ENCODE measurements around the gene IL2RA. TPM values are rescaled to one million over a fixed set of nuclear protein-coding genes. Genes with fewer than 3 reads are reported as not detected.

IL2RA gene
- total RNA-seq, 2 donors from 2014 or later = 1.7 to 2.4 TPM

DNA sequence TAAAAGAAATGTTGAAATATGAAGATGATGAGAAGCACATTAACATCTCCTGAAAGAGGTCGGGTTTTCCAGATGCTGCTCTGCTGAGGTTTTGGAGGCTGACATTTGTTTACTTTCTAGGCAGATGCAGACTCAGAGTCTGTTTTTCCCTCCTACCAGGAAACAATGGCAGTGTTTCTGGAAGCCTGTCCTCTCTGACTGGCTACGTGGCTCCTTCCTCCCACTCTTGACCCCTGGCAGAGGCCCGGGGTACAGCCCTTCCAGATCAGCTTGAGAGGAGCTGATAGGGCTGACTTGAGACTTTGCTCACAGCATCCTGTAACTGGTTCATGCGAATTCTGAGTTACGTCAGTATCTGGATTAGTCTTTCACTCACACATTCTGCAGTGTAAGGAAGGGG lies 43.7 kb downstream of the IL2RA start:
- DNase-seq = peak; percentile 40
- H3K9me3 ChIP-seq = no peaks in the 10 kb centered on the region
- TF ChIP-seq, protein P1, sequence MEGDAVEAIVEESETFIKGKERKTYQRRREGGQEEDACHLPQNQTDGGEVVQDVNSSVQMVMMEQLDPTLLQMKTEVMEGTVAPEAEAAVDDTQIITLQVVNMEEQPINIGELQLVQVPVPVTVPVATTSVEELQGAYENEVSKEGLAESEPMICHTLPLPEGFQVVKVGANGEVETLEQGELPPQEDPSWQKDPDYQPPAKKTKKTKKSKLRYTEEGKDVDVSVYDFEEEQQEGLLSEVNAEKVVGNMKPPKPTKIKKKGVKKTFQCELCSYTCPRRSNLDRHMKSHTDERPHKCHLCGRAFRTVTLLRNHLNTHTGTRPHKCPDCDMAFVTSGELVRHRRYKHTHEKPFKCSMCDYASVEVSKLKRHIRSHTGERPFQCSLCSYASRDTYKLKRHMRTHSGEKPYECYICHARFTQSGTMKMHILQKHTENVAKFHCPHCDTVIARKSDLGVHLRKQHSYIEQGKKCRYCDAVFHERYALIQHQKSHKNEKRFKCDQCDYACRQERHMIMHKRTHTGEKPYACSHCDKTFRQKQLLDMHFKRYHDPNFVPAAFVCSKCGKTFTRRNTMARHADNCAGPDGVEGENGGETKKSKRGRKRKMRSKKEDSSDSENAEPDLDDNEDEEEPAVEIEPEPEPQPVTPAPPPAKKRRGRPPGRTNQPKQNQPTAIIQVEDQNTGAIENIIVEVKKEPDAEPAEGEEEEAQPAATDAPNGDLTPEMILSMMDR (IDR thresholded peaks at IDR 0.05) = no peak
- no peaks in the 10 kb centered on the region for H3K36me3 ChIP-seq
- H3K9ac ChIP-seq (ENCODE audit: low read depth in 2 of 2, low read length in 2 of 2) = no peak overlapping the region
- H3K27ac ChIP-seq = peak overlapping the region; percentile 5
- H3K4me1 ChIP-seq = peaks cover 4% of the 10 kb centered on the region
- no peaks in the 10 kb centered on the region for H3K27me3 ChIP-seq
- no peak overlapping the region for H3K4me3 ChIP-seq
- intact Hi-C loops (cut with DNase I) = loop anchor here (5.0 kb wide), 1 partner anchor 69 kb away; the partner anchor contains the start of gene RBM17

DNA sequence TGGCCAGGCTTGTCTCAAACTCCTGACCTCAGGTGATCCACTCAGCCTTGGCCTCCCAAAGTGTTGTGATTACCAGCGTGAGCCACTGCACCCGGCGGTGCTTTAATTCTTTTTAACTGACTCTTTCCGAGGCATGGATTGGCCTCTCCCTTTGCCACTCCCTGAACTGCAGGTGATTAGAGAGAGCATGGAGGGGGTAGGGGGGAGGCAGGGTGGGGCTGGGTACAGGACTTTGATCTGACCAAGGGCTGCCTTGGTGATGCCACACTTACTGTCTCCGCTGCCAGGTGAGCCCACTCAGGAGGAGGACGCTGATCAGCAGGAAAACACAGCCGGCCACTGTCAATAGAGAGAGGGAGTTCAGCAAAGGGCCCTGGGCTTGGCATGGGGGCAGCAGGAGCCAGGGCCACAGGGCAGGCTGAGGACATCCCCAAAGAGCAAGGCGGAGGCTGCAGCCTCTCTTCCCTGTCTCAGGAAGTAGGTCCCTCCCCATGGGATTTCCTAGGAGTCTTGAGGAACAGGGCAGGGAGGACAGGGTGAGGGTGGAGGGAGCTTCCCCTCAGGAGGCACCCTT lies 44.3 kb downstream of the IL2RA start:
- TF ChIP-seq, protein P1 (IDR thresholded peaks at IDR 0.05) = no peak
- Histone ChIP-seq H3K4me3 (no peak overlapping the region), H3K9ac (ENCODE audit: low read depth in 2 of 2, low read length in 2 of 2) (no peak overlapping the region), H3K9me3 (no peaks in the 10 kb centered on the region), H3K27ac (peak overlapping the region; percentile 5), H3K27me3 (no peaks in the 10 kb centered on the region), H3K4me1 (peaks cover 4% of the 10 kb centered on the region), H3K36me3 (no peaks in the 10 kb centered on the region)
- DNase-seq = peak; percentile 63
- intact Hi-C loops (cut with DNase I) = loop anchor here (5.0 kb wide), 1 partner anchor 69 kb away; the partner anchor contains the start of gene RBM17

DNA sequence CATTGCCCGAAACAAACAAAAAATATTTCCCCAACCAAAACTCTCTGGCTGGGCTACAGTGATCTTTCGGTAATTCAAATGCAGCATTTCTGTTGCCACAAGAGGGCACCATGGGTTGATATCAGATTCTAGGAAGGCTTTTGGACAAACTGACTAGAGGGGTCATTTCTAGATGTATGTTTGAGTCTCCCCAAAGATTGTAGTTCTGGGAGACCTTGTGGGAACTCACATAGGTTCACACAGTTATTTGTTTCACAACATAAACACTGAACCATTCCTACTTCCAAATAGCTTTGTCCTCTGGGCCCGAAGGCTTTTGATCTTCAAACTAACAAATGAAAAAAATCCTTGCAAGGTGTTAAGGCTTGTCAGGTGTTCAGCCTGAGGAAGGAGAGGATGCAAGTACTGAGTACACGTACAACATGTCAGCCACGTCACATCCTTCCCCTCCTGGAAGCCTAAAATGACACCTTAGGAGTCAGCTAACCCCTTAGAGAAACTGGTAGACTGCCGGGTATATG lies 47.9 kb downstream of the IL2RA start:
- H3K9me3 ChIP-seq = no peaks in the 10 kb centered on the region
- H3K36me3 ChIP-seq = no peaks in the 10 kb centered on the region
- intact Hi-C loops (cut with DNase I) = loop anchor here (5.0 kb wide), 1 partner anchor 38 kb away; no protein-coding TSS in a partner anchor
- TF ChIP-seq, protein P1 (IDR thresholded peaks at IDR 0.05) = peak; percentile 79
- no peak overlapping the region for H3K27ac ChIP-seq
- no peaks in the 10 kb centered on the region for H3K27me3 ChIP-seq
- H3K9ac ChIP-seq (ENCODE audit: low read depth in 2 of 2, low read length in 2 of 2) = peak overlapping the region in 1 of 2 donors; percentile 9
- peak; percentile 77 for DNase-seq
- no peak overlapping the region for H3K4me3 ChIP-seq
- H3K4me1 ChIP-seq = peaks cover 4% of the 10 kb centered on the region

DNA sequence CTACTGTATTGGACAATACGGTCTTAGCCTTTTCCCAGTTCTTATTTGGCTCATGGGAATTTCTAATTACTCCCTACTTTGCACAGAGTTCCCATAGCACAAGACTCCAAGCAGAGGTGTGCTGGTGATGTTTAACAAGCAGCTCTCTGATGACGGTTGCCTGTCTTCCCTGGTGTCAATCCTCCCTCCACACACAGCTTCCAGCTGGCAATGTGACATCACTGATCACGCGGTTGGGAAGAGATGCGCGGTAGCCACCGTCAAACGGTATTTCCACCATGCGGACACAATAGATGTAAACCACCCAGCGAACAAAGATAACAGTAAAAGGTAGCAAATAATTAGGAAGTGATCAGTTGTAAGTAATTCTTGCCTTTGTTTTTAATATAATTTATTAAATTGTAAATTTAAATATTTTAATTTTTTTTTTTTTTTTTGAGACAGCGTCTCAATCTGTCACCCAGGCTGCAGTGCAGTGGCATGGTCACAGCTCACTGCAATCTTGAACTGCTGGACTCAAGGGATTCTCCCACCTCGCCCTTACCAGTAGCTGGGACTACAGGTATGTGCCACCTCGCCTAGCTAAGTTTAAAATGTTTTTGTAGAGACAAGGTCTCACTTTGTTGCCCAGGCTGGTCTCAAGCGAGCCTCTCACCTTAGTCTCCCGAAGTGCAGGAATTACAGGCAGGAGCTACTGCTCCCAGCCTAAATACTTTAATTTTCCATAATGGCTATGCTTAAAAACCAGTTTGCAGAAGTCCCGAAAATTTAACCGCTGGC lies 48.6 kb downstream of the IL2RA start:
- DNase-seq = peak; percentile 14
- no peak overlapping the region for H3K27ac ChIP-seq
- H3K4me1 ChIP-seq = peaks cover 4% of the 10 kb centered on the region
- no peak overlapping the region for H3K4me3 ChIP-seq
- TF ChIP-seq, protein P1 (IDR thresholded peaks at IDR 0.05) = no peak
- intact Hi-C loops (cut with DNase I) = loop anchor here (5.0 kb wide), 1 partner anchor 39 kb away; no protein-coding TSS in a partner anchor
- H3K9ac ChIP-seq (ENCODE audit: low read depth in 2 of 2, low read length in 2 of 2) = peak overlapping the region in 1 of 2 donors; percentile 9
- no peaks in the 10 kb centered on the region for H3K36me3 ChIP-seq
- H3K27me3 ChIP-seq = no peaks in the 10 kb centered on the region
- H3K9me3 ChIP-seq = no peaks in the 10 kb centered on the region

DNA sequence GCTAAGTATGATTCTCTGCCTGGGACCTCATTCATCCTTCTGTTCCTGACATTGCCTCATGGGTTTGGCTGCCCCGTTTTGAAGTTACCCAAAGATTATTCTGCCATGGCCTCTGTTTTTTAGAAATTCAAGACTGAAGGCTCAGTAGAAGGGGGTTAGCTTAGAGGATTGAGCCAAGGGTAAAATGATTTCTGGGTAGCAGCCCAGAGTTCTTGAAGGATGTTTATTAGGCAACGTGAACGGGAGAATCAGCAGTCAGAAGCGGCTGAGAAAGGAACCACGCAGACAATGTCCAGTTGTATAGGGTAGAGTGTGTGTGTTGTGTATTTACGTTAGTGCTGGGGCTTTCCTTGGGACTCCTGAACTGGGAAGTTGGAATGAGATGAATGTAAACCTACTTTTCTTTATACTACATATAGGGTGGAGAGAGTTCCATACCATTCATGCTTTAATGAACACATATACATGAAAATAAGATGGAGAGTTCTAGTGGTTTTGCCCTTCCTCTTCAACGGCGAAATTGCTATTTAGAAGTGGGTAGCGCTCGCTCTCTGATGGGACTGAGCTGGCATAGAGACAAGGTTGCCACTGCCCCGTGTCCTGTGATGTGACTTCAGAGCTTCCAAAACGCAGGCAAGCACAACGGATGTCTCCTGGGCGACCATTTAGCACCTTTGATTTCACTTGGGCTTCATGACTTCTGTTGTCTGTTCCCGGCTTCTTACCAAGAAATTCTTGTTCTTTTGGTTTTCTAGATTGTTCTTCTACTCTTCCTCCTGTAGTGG lies 49.9 kb downstream of the IL2RA start:
- Histone ChIP-seq H3K4me1 (no peaks in the 10 kb centered on the region), H3K4me3 (no peak overlapping the region), H3K27me3 (no peaks in the 10 kb centered on the region), H3K27ac (no peak overlapping the region), H3K36me3 (no peaks in the 10 kb centered on the region), H3K9me3 (no peaks in the 10 kb centered on the region), H3K9ac (ENCODE audit: low read depth in 2 of 2, low read length in 2 of 2) (no peak overlapping the region)
- DNase-seq = peak; percentile 7
- intact Hi-C loops (cut with DNase I) = loop anchor here (5.0 kb wide), 1 partner anchor 40 kb away; no protein-coding TSS in a partner anchor
- TF ChIP-seq, protein P1 (IDR thresholded peaks at IDR 0.05) = no peak
